GM18907 (cell line): ENCODE results near the gene NGF.
"Not testable (repeated sequence)": the region's sequence is repeated elsewhere in the genome, so short reads cannot be mapped to it uniquely, and the experiment has no call there.

Experiments used
- ATAC-seq: cut with Tn5 transposase; IDR thresholded peaks from one replicate; pipeline ENCODE4 v1.9.1; 2021; ENCODE audit warnings: mild to moderate bottlenecking, moderate library complexity; ENCODE audit not compliant: unreplicated experiment

The NGF gene

DNA sequence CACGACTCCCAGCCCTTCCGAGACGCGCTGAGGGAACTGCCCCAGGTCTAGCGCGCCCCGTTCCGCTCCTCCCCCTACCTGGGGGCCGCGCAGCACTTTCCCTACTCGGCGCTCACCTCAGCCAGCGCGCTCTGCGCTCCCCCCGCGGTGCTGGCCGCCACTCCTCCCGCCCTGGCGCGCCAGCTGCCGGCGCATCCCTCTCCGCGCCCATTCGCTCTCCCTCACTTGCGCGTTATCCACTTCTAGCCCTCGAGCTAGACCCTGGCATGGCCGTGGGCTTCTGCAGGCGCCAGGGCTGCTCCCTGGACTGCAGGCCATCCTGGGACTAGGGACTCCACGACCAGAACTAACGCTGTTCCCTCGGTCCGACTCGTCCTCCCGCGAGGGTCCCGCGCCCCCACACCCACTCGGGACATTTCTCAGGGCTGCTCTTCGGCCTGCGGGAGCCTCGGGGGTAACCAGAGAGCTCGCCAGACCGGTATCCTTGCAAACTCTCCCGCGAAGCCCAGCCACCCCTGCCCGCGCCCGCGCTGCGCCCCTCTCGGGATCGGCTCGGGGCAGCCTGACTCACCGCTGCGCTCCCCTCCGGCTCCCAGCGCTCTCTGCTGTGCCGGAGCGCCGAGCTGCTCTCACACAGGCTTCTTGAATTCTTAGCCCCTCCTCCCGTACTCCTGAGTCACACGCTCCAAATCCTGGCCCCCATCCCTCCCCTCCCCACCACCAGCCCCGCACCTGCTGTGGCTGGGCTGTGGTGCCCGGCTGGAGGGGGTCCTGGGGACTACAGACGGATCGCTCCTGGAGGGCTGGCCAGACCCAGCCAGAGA, at the start of gene NGF:
TSS of gene NGF (minus strand) at position 617 of the 824 bp plus-strand sequence. CDS start 51,454 bp downstream, outside the sequence.
- no peak for ATAC-seq

DNA sequence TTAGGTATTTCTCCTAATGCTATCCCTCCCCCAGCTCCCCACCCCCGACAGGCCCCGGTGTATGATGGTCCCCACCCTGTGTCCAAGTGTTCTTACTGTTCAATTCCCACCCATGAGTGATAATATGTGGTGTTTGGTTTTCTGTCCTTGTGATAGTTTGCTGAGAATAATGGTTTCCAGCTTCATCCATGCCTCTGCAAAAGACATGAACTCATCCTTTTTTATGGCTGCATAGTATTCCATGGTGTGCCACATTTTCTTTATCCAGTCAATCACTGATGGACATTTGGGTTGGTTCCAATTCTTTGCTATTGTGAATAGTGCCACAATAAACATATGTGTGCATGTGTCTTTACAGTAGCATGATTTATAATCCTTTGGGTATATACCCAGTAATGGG, 45.4 kb upstream of the NGF start:
- not testable (repeated sequence) for ATAC-seq

DNA sequence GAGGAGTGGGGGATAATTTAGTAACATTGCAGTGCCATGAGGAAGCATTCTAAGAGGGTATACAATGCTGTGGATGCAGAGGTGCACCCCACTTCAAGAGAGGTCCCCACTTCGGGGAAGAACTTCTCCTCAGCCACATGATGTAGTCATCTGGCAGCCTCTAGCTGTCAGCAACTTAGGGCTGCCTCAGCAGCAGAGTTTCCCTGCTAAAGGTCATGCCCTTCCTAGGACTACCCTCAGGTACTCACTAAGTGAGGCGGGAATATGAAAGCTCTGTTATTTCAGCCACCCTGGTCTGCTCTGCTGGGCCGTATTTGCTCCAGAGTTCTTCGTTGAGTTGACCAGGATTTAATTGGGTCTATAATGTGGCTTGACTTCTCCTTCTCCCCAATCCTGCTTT, 41.9 kb upstream of the NGF start:
- no peak for ATAC-seq

DNA sequence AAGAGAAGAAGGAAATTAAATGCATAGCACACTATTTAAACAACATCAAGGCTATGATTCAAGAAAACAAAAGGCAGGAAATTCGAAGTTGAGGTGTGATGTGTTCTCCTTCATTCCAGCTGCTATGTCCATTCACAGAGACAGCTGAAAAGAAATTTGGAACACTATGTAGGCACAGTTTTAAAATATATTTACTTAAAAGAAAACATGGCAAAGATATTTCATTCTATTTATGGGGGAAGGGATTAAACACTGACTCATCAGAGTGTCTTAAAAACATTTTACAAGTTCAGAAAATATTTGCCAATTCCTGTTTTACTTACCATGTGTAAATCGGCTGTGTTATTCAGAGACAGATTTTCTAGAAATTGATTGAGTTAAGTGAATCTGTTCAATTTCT, 39.4 kb upstream of the NGF start:
- ATAC-seq: no peak

DNA sequence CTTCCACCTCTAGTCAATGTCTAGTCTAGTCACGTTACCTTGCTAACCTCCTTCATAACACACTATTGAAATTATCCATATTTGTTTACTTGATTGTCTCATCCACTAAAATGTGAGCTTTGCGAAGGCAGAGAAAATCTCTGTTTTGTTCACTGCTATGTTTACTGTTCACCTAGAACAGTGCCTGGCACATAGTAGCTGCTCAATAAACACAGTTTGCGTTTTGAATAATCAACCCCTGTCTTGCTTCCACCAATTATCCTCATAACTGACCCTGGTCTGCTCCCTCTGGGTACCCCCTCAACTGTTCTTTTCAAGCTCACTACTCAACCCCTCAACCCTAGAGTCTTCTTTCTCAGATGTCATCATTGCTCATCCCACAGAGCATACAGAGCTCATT, 36.5 kb upstream of the NGF start:
- no peak for ATAC-seq

DNA sequence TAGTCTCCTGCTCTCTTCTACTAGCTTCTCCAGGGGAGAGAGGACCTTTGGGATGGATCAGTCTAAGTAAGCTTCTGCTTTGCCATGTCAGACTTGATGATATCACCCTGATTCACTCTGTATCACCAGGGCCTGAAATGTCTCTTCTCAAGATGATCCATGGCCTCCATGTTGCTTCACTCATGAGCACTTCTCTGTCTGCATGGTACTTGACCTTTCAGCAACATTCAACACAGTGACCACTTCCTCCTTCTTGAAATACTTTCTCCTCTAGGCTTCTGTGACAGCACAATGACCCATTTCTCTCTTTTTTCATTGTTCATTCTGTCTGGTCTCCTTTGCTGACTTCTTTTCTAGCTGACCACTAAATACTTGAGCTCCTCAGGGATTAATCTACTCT, 35.3 kb upstream of the NGF start:
- ATAC-seq: no peak

DNA sequence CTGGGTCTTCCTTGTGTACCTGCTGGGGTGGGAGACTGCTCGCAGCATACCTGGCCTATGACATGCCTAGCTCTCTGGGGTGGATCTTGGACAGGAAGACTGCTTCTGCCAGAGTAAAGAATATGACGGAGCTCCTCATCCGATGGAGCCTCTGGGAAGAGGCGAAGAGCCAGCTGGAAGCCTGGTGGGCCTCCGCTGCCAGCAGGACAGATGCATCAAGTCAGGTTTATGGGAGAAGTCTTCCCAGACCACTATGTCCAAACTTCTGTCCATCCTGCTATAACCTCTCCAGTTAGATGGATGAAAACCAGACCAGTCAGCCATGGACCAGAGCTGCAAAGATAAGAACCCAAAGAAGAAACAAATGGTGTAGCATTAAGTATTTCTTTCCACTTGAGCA, 27.7 kb upstream of the NGF start:
- ATAC-seq: no peak

DNA sequence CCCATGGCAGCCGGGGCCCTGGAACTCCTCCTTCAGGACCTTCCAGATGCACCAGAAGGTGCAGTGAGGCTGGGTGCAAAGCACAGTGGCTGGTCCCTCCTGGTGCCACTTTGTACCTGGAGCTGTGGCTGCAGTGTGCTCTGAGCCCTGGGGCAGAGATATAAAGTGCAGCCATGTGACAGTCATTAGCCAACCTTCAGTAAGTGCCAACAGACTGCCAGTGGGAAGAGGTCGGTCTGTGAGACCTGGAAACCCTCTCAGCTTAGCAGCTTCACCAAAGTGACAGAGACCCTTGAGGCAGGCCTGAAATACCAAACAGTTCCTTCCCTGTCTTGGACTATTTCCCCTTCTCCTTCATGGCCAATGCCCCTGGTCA, 26.7 kb upstream of the NGF start:
- ATAC-seq: no peak

DNA sequence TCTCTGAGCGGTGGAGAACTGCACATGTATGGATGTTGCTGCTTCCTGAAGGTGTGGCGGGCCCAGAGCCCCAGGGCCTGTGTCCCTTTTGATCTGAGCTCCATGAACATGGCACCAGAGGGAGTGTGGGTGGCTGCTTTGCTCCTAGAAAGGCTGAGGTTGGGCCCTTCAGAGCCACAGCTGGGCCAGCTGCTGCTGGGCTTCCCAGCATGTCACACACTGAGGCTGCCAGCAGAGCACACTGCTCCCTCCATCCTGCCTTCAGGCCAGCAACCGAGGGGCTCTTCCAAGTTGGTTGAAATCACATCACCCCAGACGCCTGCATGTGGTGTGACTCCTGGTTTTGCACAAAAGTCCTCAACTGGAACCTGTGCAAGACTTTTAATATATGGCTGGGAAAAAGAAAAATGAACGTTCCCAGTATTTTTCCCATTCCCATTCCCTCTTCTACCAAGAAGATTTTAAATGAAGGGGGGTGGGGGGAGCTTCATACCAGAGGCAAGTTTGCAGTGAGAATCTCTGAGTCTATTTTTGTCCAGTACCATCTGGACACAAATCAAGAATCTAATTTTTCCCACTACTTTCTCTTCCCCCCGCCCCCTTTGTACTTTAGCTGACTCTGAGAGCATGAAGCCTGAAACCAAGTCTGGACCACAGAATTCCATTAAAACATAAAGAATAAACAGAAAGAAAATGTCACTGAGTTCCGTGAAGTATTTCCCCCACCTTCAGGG, 26.2 kb upstream of the NGF start:
- no peak for ATAC-seq

DNA sequence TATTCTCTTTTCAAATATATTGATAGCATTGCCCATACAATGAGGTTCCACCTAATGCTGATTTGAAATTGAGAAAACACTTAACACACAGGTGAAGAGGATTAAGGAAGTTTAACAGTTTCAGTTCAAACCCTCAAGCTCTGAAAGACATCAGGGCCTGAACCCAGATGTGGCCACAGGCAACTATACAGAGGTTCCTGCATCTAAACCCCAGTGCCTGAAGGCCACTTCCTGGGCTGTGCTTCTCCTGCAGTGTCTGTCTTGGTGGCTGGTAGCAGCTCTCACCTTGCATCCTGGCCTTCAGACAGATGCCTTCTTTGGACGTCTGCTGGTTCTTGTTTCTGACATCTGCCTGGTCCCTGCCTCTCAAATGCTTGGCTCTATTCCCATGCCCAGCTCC, 25.1 kb upstream of the NGF start:
- no peak for ATAC-seq

DNA sequence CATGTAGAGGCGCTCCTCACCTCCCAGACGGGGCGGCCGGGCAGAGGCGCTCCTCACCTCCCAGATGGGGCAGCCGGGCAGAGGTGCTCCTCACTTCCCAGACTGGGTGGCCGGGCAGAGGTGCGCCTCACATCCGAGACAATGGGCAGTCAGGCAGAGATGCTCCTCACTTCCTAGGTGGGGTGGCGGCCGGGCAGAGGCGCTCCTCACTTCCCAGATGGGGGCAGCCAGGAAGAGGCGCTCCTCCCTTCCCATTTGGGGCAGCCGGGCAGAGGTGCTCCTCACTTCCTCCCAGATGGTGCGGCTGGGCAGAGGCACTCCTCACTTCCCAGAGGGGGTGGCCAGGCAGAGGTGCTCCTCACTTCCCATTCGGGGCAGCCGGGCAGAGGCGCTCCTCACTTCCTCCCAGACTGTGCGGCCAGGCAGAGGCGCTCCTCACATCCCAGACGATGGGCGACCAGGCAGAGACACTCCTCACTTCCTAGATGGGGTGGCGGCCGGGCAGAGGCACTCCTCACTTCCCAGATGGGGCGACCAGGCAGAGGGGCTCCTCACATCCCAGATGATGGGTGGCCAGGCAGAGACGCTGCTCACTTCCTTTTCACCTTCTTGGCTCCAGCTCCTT, 22.6 kb upstream of the NGF start:
- ATAC-seq: not testable (repeated sequence)

DNA sequence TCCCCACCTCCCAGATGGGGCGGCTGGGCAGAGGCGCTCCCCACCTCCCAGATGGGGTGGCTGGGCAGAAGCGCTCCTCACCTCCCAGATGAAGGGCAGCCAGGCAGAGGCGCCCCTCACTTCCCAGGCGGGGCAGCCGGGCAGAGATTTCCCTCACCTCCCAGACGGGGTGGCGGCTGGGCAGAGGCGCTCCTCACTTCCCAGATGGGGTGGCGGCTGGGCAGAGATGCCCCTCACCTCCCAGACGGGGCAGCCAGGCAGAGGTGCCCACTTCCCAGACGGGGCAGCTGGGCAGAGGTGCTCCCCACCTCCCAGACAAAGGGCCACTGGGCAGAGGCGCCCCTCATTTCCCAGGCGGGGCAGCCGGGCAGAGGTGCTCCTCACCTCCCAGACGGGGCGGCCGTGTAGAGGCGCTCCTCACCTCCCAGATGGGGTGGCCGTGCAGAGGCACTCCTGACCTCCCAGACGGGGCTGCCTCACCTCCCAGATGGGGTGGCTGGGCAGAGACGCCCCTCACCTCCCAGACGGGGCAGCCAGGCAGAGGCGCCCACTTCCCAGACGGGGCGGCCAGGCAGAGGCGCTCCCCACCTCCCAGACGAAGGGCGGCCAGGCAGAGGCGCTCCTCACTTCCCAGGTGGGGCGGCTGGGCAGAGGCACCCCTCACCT, 21.9 kb upstream of the NGF start:
- ATAC-seq: not testable (repeated sequence)

DNA sequence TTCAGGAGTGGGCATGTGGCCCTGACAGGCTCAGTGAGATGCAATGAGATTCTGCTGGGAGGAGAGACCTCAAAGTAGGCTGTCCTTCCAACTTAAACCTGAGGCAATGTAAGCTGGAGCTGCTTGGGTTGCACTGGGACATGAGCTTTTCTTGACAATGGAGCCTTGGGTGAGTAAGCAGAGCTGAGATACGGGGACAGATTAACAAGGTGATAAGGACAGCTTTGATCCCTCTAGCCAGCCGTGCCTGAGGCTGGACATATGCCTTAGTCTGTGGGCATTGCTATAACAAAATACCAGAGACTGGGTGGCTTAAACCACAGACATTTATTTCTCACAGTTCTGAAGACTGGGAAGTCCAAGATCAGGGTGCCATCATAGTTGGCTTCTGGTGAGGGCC, 18.3 kb upstream of the NGF start:
- no peak for ATAC-seq

DNA sequence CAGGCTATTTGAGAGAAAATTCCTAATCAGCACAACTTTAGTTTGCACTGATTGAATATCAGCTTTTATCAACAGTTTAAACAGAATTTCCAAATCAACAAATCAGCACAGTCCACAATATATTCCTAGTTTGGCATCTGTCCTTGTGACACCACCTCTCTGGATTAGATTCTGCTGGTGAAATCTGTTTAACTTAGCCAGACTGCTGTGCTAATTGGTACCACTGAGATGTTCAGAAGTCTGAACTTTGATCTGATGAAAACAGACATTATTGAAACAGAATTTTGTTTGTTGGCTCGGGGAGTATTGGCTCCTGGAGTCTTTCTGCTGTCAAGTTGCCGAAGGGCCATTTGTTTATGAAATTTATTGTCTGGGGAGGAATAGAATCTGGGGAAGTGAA, 17.0 kb upstream of the NGF start:
- ATAC-seq: no peak

DNA sequence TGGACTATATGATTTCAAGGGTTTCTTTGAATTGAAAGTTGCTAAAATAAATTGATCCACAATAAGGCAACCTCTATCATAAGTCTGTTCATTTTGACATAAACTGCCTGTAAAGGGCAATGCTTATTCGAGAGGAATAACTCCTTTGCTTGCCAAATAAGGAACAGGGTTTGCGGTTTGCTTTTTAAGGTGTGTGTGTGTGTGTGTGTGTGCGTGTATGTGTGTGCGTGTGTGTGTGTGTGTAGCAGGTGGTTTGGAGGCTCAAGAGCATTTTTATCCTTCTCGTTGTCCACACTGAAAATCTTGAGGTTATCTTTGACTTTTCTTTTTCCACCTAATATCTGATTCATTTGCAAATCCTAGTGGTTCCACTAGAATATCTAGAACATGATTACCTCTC, 13.1 kb upstream of the NGF start:
- no peak for ATAC-seq

DNA sequence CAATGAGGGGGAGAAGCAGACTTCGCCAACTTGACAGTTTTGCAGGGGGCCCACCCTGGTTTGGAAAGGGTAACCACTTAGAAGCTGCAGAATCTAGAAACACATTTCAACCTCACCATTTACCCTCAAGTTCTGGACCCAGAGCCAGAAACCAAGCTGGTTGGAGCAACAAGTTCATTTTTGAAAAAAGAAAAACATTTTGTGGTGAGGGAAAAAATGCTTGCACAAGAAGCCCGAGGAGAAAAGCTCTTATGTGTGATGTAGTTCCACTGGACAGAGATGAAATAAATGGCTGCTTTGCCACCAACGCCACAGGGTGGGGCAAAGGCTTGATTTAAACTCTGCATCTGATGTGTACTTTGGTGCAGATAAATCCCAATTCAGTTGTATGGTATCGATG, 10.6 kb upstream of the NGF start:
- ATAC-seq: no peak

DNA sequence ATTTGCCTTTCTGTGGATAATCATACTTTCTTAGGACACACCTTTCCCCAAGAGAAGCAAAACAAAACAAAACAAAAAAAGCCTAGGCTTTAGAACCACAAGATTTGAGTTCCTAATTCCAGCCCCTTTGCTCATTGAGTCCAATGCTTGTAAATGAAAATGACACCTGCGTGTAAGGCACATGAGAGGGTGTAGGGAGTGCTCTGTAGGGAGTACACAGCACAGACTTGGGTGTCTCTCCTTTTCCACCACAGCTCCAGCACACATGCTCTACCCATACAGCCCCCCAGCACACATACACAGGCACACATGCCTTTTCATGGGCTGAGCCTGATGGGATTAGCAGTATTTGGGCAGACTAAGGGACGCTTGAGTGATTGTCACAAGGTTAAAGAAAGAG, 9.2 kb upstream of the NGF start:
- ATAC-seq: no peak

DNA sequence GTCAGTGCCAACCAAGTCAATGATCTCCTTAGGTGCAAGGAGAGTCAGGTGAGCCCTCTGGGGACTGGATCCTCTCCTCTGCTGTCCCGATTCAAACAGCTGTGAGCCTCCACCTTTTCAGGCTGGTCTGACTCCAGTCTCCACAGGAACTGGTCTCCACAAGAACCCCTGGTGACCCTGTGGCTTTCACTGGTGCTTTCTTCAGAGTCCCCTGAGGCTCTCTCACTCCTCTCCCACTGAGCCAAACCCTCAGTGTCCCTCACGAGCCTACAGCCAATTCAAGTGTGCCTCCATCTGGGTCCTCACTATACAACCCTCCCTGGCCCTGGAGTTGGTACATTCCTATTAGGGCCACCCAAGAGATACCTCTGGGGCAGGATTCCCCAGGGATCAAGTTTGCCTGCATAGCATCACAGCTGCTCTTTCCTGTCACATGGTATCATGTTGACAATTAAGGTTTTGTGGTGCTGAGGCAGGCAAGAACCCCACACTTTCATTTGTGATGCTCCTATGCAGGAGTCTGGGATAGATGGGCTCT, 5.2 kb upstream of the NGF start:
- ATAC-seq: no peak

DNA sequence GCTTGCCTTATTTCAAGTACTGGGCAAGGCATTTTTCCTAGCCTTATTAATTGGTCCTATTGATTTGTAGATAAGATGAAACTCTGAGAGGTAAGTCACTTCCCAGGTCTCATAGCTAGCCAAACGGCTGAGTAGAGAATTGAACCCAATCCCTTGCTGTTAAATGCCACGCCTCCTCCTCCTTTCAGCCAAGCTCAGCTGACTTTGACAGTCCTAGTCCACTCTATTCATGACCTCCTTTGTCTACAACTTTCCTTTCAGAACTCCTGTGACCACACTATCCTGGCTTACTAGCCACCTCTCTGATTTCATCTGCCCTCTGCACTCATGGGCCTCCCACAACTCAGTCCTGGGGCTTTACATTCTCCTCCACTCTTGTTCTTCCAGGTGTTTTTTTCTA, 3.9 kb upstream of the NGF start:
- no peak for ATAC-seq

DNA sequence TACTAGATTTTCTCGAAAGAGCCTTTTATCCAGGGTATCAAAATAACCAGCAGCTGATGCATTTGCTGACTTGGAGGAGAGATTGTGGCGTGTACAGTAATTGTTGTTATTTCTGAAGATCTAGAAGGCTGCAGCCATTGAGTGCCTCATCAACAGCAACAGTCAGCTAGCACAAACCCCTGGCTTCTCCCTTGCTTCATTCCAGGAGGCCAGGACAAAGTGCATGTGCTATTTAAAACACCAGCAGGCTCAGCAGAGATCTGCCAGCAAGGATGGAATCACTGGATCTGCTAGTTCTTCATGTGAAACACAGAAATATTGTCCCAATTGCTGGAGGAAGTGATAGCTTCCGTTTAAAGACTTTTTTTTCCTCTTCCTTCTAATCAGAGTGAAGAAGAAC, 2.8 kb upstream of the NGF start:
- no peak for ATAC-seq

DNA sequence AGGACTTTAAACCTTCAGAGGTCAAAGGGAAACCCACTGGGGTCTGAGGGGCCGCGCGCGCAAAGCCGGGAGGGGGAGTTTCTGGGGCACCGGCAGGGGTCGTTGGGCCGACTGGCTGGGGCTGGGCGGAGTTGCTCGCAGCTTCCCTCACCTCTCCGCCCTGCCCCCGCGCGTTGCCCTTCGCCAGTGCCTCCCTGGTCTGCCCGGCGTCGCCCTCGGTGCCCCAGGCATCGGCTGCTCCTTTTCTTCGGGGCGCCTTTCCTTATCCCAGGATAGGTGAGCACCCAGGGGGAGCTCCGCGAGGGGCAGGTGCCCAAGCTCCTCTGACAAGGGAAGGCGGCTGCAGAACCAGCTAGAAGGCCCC, 390 bp upstream of the NGF start:
- ATAC-seq: no peak
